ENCODE results near the gene ACOX3.

ACOX3 gene

GRCh38 chr4:8316911-8317351 lies 123.6 kb downstream of the ACOX3 start:
- no peak for DNase-seq

All from EL (cell line).